Gastroesophageal sphincter (tissue), 3 donors: ENCODE results near the gene SNTG2.

Experiments
- EP300 ChIP-seq: sonication (generic); formaldehyde crosslinking; IDR thresholded peaks from one replicate; pipeline ENCODE4 v1.6.1; 2017; ENCODE audit warnings: antibody characterized with exemption, mild to moderate bottlenecking
- POLR2A ChIP-seq, 2 donors: fragments of 450-650 bp; IDR thresholded peaks; one replicate each; pipeline ENCODE4 v1.6.1; 2017; ENCODE audit warnings: antibody characterized with exemption in 2 of 2, mild to moderate bottlenecking in 2 of 2, moderate library complexity in 1 of 2
- POLR2AphosphoS5 ChIP-seq: sonication (generic); formaldehyde crosslinking; IDR thresholded peaks from one replicate; pipeline ENCODE4 v1.6.1; 2017; ENCODE audit warnings: antibody characterized with exemption
- TF ChIP-seq, protein P1 (sequence below), 4 experiments: fragments of 200-600 bp in 2 of 4; fragments of 450-650 bp in 2 of 4; sonication (generic) in 1 of 4; IDR thresholded peaks; one replicate each; pipeline ENCODE4 v1.5.1; 2017 to 2019; ENCODE audit warnings: antibody characterized with exemption in 4 of 4, mild to moderate bottlenecking in 2 of 4, moderate library complexity in 2 of 4

DNA sequence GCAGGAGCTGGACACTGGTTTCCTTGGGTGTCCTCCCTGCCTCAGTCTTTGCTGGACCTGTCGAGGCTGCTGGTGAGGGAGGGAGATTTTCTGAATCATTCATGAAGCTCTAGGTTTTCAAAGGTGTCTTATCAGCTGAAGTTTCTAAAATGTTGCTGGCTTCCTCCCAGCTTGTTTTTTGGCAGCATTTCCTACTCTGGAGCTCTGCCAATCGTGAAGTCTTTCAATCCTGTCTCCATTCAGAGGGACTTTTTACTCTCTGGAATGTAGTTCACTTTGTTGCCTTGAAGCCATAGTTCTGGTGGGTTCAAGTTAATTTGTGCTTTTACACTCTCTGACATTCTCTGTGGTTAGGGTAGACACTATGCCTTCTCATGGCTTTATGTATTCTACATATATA is 23.9 kb downstream of the SNTG2 start:
- TF ChIP-seq, protein P1, sequence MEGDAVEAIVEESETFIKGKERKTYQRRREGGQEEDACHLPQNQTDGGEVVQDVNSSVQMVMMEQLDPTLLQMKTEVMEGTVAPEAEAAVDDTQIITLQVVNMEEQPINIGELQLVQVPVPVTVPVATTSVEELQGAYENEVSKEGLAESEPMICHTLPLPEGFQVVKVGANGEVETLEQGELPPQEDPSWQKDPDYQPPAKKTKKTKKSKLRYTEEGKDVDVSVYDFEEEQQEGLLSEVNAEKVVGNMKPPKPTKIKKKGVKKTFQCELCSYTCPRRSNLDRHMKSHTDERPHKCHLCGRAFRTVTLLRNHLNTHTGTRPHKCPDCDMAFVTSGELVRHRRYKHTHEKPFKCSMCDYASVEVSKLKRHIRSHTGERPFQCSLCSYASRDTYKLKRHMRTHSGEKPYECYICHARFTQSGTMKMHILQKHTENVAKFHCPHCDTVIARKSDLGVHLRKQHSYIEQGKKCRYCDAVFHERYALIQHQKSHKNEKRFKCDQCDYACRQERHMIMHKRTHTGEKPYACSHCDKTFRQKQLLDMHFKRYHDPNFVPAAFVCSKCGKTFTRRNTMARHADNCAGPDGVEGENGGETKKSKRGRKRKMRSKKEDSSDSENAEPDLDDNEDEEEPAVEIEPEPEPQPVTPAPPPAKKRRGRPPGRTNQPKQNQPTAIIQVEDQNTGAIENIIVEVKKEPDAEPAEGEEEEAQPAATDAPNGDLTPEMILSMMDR (IDR thresholded peaks at IDR 0.05), result no peak
- TF ChIP-seq EP300 (no peak), POLR2A (IDR thresholded peaks at IDR 0.05) (no peak), POLR2AphosphoS5 (no peak)
